ENCODE results near the gene KCNJ6. TPM values are rescaled to one million over a fixed set of nuclear protein-coding genes. Genes with fewer than 3 reads are reported as not detected.

The KCNJ6 gene
- total RNA-seq, 2 donors from 2014 or later, result not detected

- no peak for DNase-seq (ENCODE audit: low spot score)
- Histone ChIP-seq H3K4me1 (peaks cover 0 to 8% of the 10 kb centered on the region in 2 donors), H3K36me3 (no peaks in the 10 kb centered on the region), H3K27me3 (no peaks in the 10 kb centered on the region), H3K4me3 (no peak overlapping the region), H3K9me3 (no peaks in the 10 kb centered on the region), H3K27ac (peak overlapping the region in 1 of 2 donors; percentile 22)
- no peak for TF ChIP-seq CTCF (IDR thresholded peaks at IDR 0.05)
Observed at GRCh38 chr21:37742115-37742514, 174.1 kb downstream of the KCNJ6 start.

- Histone ChIP-seq H3K27me3 (no peaks in the 10 kb centered on the region), H3K27ac (peak overlapping the region in 1 of 2 donors; percentile 29), H3K36me3 (no peaks in the 10 kb centered on the region), H3K4me1 (peaks cover 0 to 8% of the 10 kb centered on the region in 2 donors), H3K4me3 (no peak overlapping the region), H3K9me3 (no peaks in the 10 kb centered on the region)
- no peak for TF ChIP-seq CTCF (IDR thresholded peaks at IDR 0.05)
- DNase-seq (ENCODE audit: low spot score), result no peak
Observed at GRCh38 chr21:37737996-37738395, 178.3 kb downstream of the KCNJ6 start.

- DNase-seq (ENCODE audit: low spot score), result no peak
- TF ChIP-seq CTCF (IDR thresholded peaks at IDR 0.05), result no peak
- Histone ChIP-seq H3K27me3 (no peaks in the 10 kb centered on the region), H3K27ac (peak overlapping the region in 1 of 2 donors; percentile 29), H3K9me3 (no peaks in the 10 kb centered on the region), H3K4me1 (peaks cover 0 to 8% of the 10 kb centered on the region in 2 donors), H3K36me3 (no peaks in the 10 kb centered on the region), H3K4me3 (no peak overlapping the region)
Observed at GRCh38 chr21:37737507-37737906, 178.8 kb downstream of the KCNJ6 start.

- DNase-seq (ENCODE audit: low spot score), result no peak
- H3K4me1 ChIP-seq, result peaks cover 0 to 8% of the 10 kb centered on the region in 2 donors
- no peak overlapping the region for H3K27ac ChIP-seq
- no peaks in the 10 kb centered on the region for H3K9me3 ChIP-seq
- no peaks in the 10 kb centered on the region for H3K27me3 ChIP-seq
- no peak for TF ChIP-seq CTCF (IDR thresholded peaks at IDR 0.05)
- no peaks in the 10 kb centered on the region for H3K36me3 ChIP-seq
- no peak overlapping the region for H3K4me3 ChIP-seq
Observed at GRCh38 chr21:37734846-37735245, 181.4 kb downstream of the KCNJ6 start.

GRCh38 chr21:37732927-37733326 lies 183.3 kb downstream of the KCNJ6 start:
- TF ChIP-seq CTCF (IDR thresholded peaks at IDR 0.05), result no peak
- Histone ChIP-seq H3K4me1 (peaks cover 0 to 4% of the 10 kb centered on the region in 2 donors), H3K4me3 (no peak overlapping the region), H3K27ac (no peak overlapping the region), H3K36me3 (no peaks in the 10 kb centered on the region), H3K27me3 (no peaks in the 10 kb centered on the region), H3K9me3 (no peaks in the 10 kb centered on the region)
- DNase-seq (ENCODE audit: low spot score), result no peak

- TF ChIP-seq CTCF (IDR thresholded peaks at IDR 0.05), result no peak
- Histone ChIP-seq H3K4me3 (no peak overlapping the region), H3K9me3 (no peaks in the 10 kb centered on the region), H3K4me1 (no peaks in the 10 kb centered on the region), H3K36me3 (no peaks in the 10 kb centered on the region), H3K27me3 (no peaks in the 10 kb centered on the region), H3K27ac (no peak overlapping the region)
- DNase-seq (ENCODE audit: low spot score), result no peak
Observed at GRCh38 chr21:37724201-37724600, 192.1 kb downstream of the KCNJ6 start.

All from right atrium auricular region (tissue), 2 donors.